Skin epidermis (tissue), 12 donors: ENCODE data around the gene CDC42BPG.
A peak's percentile ranks its signal among the peaks of the same experiment; 100 is the strongest.

Experiments
- H3K27ac ChIP-seq, 21 experiments: fragments of 200-600 bp; sonication (generic) in 11 of 21; one replicate each; pipeline ENCODE4 v1.5.0; 2020; ENCODE audit warnings: mild to moderate bottlenecking in 3 of 21, inconsistent platforms in 2 of 21, moderate library complexity in 2 of 21
- H3K4me3 ChIP-seq, 7 experiments: fragments of 200-600 bp; sonication (generic) in 2 of 7; one replicate each; pipeline ENCODE4 v1.5.0; 2020; ENCODE audit warnings: inconsistent platforms in 2 of 7, mild to moderate bottlenecking in 2 of 7, moderate library complexity in 1 of 7

CDC42BPG gene

GRCh38 chr11:64839887-64840782 is 4.3 kb downstream of the CDC42BPG start:
- H3K4me3 ChIP-seq, result no peak overlapping the region
- no peak overlapping the region for H3K27ac ChIP-seq

GRCh38 chr11:64839335-64839734 is 5.1 kb downstream of the CDC42BPG start:
- Histone ChIP-seq H3K27ac (no peak overlapping the region), H3K4me3 (no peak overlapping the region)

GRCh38 chr11:64838600-64839334 is 5.7 kb downstream of the CDC42BPG start:
- H3K27ac ChIP-seq, result no peak overlapping the region

GRCh38 chr11:64837887-64838351 is 6.5 kb downstream of the CDC42BPG start:
- H3K27ac ChIP-seq, result no peak overlapping the region
- H3K4me3 ChIP-seq, result no peak overlapping the region

More at GRCh38 chr11:64838600-64839334, 5.7 kb downstream of the CDC42BPG start:
- H3K4me3 ChIP-seq, result no peak overlapping the region

- Histone ChIP-seq H3K27ac (peak overlapping the region in 4 of 21 experiments; percentile 12 to 70 (median 45)), H3K4me3 (no peak overlapping the region)
These were observed 7.9 kb downstream of the CDC42BPG start for GRCh38 chr11:64836448-64837072.

- Histone ChIP-seq H3K27ac (peak overlapping the region in 10 of 21 experiments; percentile 14 to 70 (median 44)), H3K4me3 (no peak overlapping the region)
These were observed 8.6 kb downstream of the CDC42BPG start for GRCh38 chr11:64835616-64836447.

GRCh38 chr11:64834723-64835615 is 9.5 kb downstream of the CDC42BPG start:
- H3K4me3 ChIP-seq, result no peak overlapping the region
- H3K27ac ChIP-seq, result peak overlapping the region in 9 of 21 experiments; percentile 18 to 70 (median 44)

GRCh38 chr11:64834031-64834722 is 10.3 kb downstream of the CDC42BPG start:
- no peak overlapping the region for H3K4me3 ChIP-seq
- no peak overlapping the region for H3K27ac ChIP-seq

GRCh38 chr11:64833509-64833908 is 10.9 kb downstream of the CDC42BPG start:
- H3K4me3 ChIP-seq, result no peak overlapping the region
- H3K27ac ChIP-seq, result no peak overlapping the region

GRCh38 chr11:64833198-64833502 is 11.3 kb downstream of the CDC42BPG start:
- Histone ChIP-seq H3K27ac (no peak overlapping the region), H3K4me3 (no peak overlapping the region)

- Histone ChIP-seq H3K4me3 (no peak overlapping the region), H3K27ac (no peak overlapping the region)
These were observed 11.8 kb downstream of the CDC42BPG start for GRCh38 chr11:64832467-64833197.

- Histone ChIP-seq H3K27ac (no peak overlapping the region), H3K4me3 (no peak overlapping the region)
These were observed 13.0 kb downstream of the CDC42BPG start for GRCh38 chr11:64831411-64831891.

- Histone ChIP-seq H3K4me3 (no peak overlapping the region), H3K27ac (no peak overlapping the region)
These were observed 14.8 kb downstream of the CDC42BPG start for GRCh38 chr11:64829536-64830251.

- no peak overlapping the region for H3K27ac ChIP-seq
- H3K4me3 ChIP-seq, result no peak overlapping the region
These were observed 17.0 kb downstream of the CDC42BPG start for GRCh38 chr11:64827451-64827839.

- H3K4me3 ChIP-seq, result no peak overlapping the region
These were observed 17.6 kb downstream of the CDC42BPG start for GRCh38 chr11:64826578-64827450.

GRCh38 chr11:64826062-64826461 is 18.4 kb downstream of the CDC42BPG start:
- H3K27ac ChIP-seq, result no peak overlapping the region
- H3K4me3 ChIP-seq, result no peak overlapping the region

More at GRCh38 chr11:64826578-64827450, 17.6 kb downstream of the CDC42BPG start:
- no peak overlapping the region for H3K27ac ChIP-seq
